Left ventricle myocardium inferior (tissue), 1 donor: ENCODE measurements around the gene SYNPO2. TPM values are rescaled to one million over a fixed set of nuclear protein-coding genes. Genes with fewer than 3 reads are reported as not detected.

Source experiments
- DNase-seq: peaks from one replicate; pipeline ENCODE4 v3.0.0-alpha.2; 2020
- H3K27ac ChIP-seq: fragments of 200-600 bp; replicated peaks from 2 replicates; pipeline ENCODE4 v1.8.0; 2021
- H3K27me3 ChIP-seq: fragments of 200-600 bp; 2 replicates; pipeline ENCODE4 v1.8.0; 2021; ENCODE audit warnings: low read depth
- H3K36me3 ChIP-seq: fragments of 200-600 bp; 2 replicates; pipeline ENCODE4 v1.8.0; 2021
- H3K4me1 ChIP-seq: fragments of 200-600 bp; 2 replicates; pipeline ENCODE4 v1.8.0; 2021
- H3K4me3 ChIP-seq: fragments of 200-600 bp; 2 replicates; pipeline ENCODE4 v1.8.0; 2021; ENCODE audit warnings: mild to moderate bottlenecking, moderate library complexity
- H3K9me3 ChIP-seq: fragments of 200-600 bp; replicated peaks from 2 replicates; pipeline ENCODE4 v1.8.0; 2021
- CTCF ChIP-seq: fragments of 200-600 bp; IDR thresholded peaks from 2 replicates; pipeline ENCODE4 v1.8.0; 2021; ENCODE audit warnings: antibody characterized with exemption, mild to moderate bottlenecking, borderline replicate concordance
- intact Hi-C: fragments of 100-400 bp; cut with micrococcal nuclease; formaldehyde crosslinking; loops from one replicate; pipeline ENCODE4 v1.11.0; 2022
- total RNA-seq: library from RNA; stranded (reverse); fragmentation: NEBNext Ultra II Directional; extraction: Animal tissue kit (Norgen Biotek cat#: 25700); gene quantifications from one replicate; pipeline ENCODE4 v1.2.1, GENCODE V29; 2021
- donor health status: DM: no; HTN: yes; CAD: no; lungs with severe emphysema.

The SYNPO2 gene
- total RNA-seq, 1 donor from 2014 or later = 239 TPM

- no peak for DNase-seq
- Histone ChIP-seq H3K9me3 (no peaks in the 10 kb centered on the region), H3K4me1 (peaks cover 87% of the 10 kb centered on the region), H3K27me3 (no peaks in the 10 kb centered on the region), H3K4me3 (no peak overlapping the region), H3K27ac (no peak overlapping the region), H3K36me3 (no peaks in the 10 kb centered on the region)
- intact Hi-C loops = no loop called here
- TF ChIP-seq CTCF = no peak
These were observed 41.6 kb downstream of the SYNPO2 start for GRCh38 chr4:118930255-118930654.

GRCh38 chr4:118931786-118932185 lies 43.1 kb downstream of the SYNPO2 start:
- Histone ChIP-seq H3K4me3 (no peak overlapping the region), H3K27me3 (no peaks in the 10 kb centered on the region), H3K27ac (no peak overlapping the region), H3K9me3 (no peaks in the 10 kb centered on the region), H3K4me1 (peaks cover 83% of the 10 kb centered on the region), H3K36me3 (no peaks in the 10 kb centered on the region)
- TF ChIP-seq CTCF = no peak
- intact Hi-C loops = no loop called here
- DNase-seq = no peak

GRCh38 chr4:118935819-118936218 lies 47.2 kb downstream of the SYNPO2 start:
- H3K27ac ChIP-seq = no peak overlapping the region
- no peak for TF ChIP-seq CTCF

GRCh38 chr4:118936406-118936805 lies 47.8 kb downstream of the SYNPO2 start:
- no peak for TF ChIP-seq CTCF
- no peaks in the 10 kb centered on the region for H3K9me3 ChIP-seq
- DNase-seq = no peak
- no peaks in the 10 kb centered on the region for H3K36me3 ChIP-seq
- H3K27ac ChIP-seq = no peak overlapping the region
- no peak overlapping the region for H3K4me3 ChIP-seq
- intact Hi-C loops = no loop called here
- H3K27me3 ChIP-seq = no peaks in the 10 kb centered on the region
- H3K4me1 ChIP-seq = peaks cover 86% of the 10 kb centered on the region

More at GRCh38 chr4:118935819-118936218, 47.2 kb downstream of the SYNPO2 start:
- intact Hi-C loops = no loop called here
- Histone ChIP-seq H3K36me3 (no peaks in the 10 kb centered on the region), H3K4me3 (no peak overlapping the region), H3K9me3 (no peaks in the 10 kb centered on the region), H3K4me1 (peaks cover 86% of the 10 kb centered on the region), H3K27me3 (no peaks in the 10 kb centered on the region)
- DNase-seq = no peak

GRCh38 chr4:118939169-118939783 lies 50.6 kb downstream of the SYNPO2 start:
- intact Hi-C loops = no loop called here
- no peak for TF ChIP-seq CTCF
- Histone ChIP-seq H3K36me3 (no peaks in the 10 kb centered on the region), H3K27me3 (no peaks in the 10 kb centered on the region), H3K4me3 (peak overlapping the region; percentile 11), H3K27ac (peak overlapping the region; percentile 70), H3K9me3 (no peaks in the 10 kb centered on the region), H3K4me1 (peaks cover 86% of the 10 kb centered on the region)
- no peak for DNase-seq
